Measurements from ENCODE around the gene PIK3R6. TPM values are rescaled to one million over a fixed set of nuclear protein-coding genes. Genes with fewer than 3 reads are reported as not detected.

The PIK3R6 gene, protein sequence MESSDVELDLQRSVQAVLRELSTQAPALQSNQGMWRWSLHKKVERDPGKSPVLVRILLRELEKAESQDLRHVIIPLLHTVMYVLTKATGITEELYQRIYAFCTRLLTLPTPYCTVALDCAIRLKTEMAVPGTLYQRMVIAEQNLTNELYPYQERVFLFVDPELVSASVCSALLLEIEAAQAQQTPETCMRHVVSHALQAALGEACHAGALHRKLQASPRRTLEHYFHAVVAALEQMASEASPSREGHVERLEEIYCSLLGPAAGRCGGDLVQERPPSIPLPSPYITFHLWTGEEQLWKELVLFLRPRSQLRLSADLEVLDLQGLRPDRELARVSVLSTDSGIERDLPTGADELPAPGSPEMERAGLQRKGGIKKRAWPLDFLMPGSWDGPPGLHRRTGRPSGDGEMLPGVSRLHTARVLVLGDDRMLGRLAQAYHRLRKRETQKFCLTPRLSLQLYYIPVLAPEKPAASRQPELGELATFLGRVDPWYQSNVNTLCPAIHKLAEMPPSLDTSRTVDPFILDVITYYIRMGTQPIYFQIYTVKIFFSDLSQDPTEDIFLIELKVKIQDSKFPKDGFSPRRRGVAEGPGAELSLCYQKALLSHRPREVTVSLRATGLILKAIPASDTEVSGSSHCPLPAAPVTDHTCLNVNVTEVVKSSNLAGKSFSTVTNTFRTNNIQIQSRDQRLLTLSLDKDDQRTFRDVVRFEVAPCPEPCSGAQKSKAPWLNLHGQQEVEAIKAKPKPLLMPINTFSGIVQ
- total RNA-seq = not detected in 2 replicates

DNA sequence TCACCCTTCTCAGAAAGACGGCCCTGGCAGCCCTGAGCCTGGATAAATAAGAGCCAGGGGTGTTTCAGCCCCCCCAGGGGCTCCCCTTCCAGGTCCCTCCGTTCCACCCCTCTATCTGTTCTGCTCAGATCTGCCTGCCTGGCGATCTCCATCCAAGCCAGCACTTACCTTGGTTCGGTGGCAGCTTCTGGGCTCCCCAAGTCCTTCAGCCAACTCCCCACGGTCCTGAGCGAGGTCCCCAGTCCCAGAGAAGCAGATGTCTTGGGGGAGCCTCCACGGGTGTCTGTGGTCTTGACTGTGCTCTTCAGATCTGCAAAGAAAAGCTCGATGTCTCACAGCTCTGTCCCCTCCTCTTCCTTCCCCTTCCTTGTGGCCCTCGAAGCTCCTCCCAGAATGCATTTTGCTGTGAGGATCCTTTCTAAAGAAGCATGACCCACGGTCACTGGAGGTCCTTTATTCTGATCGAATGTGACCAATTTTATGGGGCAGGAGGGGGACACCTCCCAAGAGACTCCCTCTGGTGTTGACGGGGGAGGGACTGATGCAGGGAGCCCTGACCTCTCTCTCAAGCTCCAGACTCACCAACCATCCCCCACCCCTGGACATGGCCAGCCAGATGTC, at the start of gene PIK3R6:
Gene PIK3R6 (minus strand): TSS at position 314 of the 621 bp plus-strand sequence. CDS start 17,880 bp downstream, outside the sequence.

DNA sequence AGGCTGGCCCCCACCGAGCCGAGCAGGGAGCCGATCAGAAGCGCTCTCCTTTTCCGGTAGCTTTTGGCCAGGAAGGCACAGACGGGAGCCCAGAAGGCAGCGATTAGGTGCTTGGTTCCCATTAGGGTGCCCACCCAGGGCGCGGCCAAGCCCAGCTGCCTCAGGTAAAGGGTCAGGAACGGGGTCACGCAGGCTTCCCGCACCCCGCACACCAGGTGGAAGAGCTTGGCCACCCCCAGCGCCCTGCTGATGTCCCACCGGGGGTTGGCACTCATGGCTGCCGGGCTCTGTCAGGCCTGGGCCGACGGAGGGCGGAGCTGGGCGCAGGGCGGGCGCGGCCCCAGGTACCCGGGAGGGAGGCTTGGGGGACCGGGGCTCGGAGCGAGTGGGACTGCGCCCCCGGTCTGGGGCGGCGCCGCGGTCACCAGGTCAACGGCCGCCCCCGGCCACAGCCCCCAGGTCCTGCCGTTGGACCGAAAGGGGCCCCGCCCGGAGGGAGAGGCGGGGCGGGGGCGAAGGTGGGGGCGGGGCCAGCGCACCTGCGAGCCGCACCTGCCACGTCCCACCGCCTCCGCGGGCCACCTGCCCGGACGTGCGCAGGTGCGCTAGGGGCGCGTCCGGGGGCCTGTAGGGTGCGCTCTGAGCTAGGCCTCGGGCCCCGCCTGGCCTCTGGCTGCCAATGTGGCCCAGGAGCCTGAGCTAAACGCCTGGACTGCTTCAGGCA, 68.5 kb downstream of the PIK3R6 start, which contains the start of gene MFSD6L:
Gene MFSD6L (minus strand): TSS at position 520 of the 724 bp plus-strand sequence. CDS start 245 bp downstream, at position 275.

DNA sequence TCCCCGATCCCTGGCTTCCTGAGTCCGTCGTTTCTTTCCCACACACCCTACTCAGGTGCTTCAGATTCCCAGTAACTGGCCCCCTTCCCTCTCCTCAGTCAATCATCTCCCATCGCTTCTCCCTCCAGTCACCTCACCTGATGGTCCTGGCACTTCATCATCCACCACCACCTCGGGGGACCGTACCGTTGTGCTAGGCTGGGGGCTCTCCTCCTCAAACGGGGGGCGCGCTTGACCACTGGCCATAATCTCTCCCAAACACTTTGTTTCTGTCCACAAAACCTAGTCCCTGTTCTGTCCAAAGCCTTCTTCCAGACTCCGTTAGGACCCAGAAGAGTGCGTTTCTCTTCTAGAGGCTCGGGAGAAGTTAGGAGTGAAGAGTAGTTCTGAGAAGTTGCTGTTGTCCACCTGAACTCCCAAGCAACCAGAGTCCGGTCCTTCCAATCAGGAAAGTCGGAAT, 109.3 kb downstream of the PIK3R6 start, which contains the start of gene SPDYE4:
Gene SPDYE4 (minus strand): TSS at position 410 of the 460 bp plus-strand sequence. CDS start 164 bp downstream, at position 246.

Other genes with a start within 250 kb of the PIK3R6 start
- gene MYH10, start 236.9 kb downstream of the PIK3R6 start, total RNA-seq = 49.8 and 120 TPM in 2 replicates
- not detected in 2 replicates for gene CCDC42, start 122.8 kb downstream of the PIK3R6 start, total RNA-seq
- not detected in 2 replicates for gene SPDYE4, start 109.1 kb downstream of the PIK3R6 start, total RNA-seq
- gene MFSD6L, start 68.3 kb downstream of the PIK3R6 start, total RNA-seq = not detected in 2 replicates
- gene PIK3R5, start 98.0 kb upstream of the PIK3R6 start, total RNA-seq = under 0.01 TPM in 1 of 2 replicates, not detected in the other
- 0.29 and 0.44 TPM in 2 replicates for gene NTN1, start 153.8 kb upstream of the PIK3R6 start, total RNA-seq